A549 (cell line): ENCODE results near the gene WNT2B.
"Not testable (repeated sequence)": the region's sequence is repeated elsewhere in the genome, so short reads cannot be mapped to it uniquely, and the experiment has no call there.

Experiments used
- CBX2 ChIP-seq: fragments of 200-600 bp; sonication (generic); IDR thresholded peaks from 2 replicates; pipeline ENCODE4 v1.6.1; 2016; ENCODE audit warnings: low read depth, mild to moderate bottlenecking, borderline replicate concordance
- EP300 ChIP-seq, 2 experiments: fragments of >200 bp; sonication (Bioruptor Twin); formaldehyde crosslinking; IDR thresholded peaks; 2 replicates in 1 of 2; 3 replicates in 1 of 2; pipeline ENCODE4 v1.6.1; 2016 to 2017
- FOSL2 ChIP-seq, 2 experiments: fragments of 450-650 bp in 1 of 2; fragments of >200 bp in 1 of 2; sonication (Bioruptor Twin) in 1 of 2; formaldehyde crosslinking; IDR thresholded peaks; 2 replicates each; pipeline versions ENCODE4 v1.5.0 to v1.6.1; 2016 to 2020; ENCODE audit warnings: mild to moderate bottlenecking in 1 of 2, moderate library complexity in 1 of 2
- KDM5A ChIP-seq: fragments of 200-600 bp; sonication (generic); IDR thresholded peaks from 2 replicates; pipeline ENCODE4 v1.6.1; 2016; ENCODE audit warnings: antibody characterized with exemption, mild to moderate bottlenecking
- MAFK ChIP-seq: fragments of 450-650 bp; IDR thresholded peaks from 2 replicates; pipeline ENCODE4 v1.6.1; 2014; ENCODE audit not compliant: partially characterized antibody
- PHF8 ChIP-seq: fragments of 200-600 bp; sonication (generic); IDR thresholded peaks from 2 replicates; pipeline ENCODE4 v1.6.1; 2016; ENCODE audit warnings: low read depth, mild to moderate bottlenecking, antibody characterized with exemption, moderate library complexity, borderline replicate concordance
- POLR2A ChIP-seq: IDR thresholded peaks from 2 replicates; pipeline ENCODE4 v1.6.1; 2012; ENCODE audit warnings: mild to moderate bottlenecking, low read length
- RARB ChIP-seq: fragments of 250-450 bp; sonication (Bioruptor Pico); IDR thresholded peaks from 2 replicates; pipeline ENCODE4 v1.8.0; 2021; ENCODE audit warnings: mild to moderate bottlenecking, moderate library complexity
- RCOR1 ChIP-seq: fragments of 150-350 bp; IDR thresholded peaks from 2 replicates; pipeline ENCODE4 v1.6.1; 2014; ENCODE audit warnings: antibody characterized with exemption, low read length, low read depth
- RFX5 ChIP-seq: fragments of 450-650 bp; IDR thresholded peaks from 2 replicates; pipeline ENCODE4 v1.7.1; 2014; ENCODE audit warnings: antibody characterized with exemption, mild to moderate bottlenecking, moderate library complexity
- TF ChIP-seq, protein P1 (sequence below): fragments of >200 bp; sonication (Bioruptor Twin); formaldehyde crosslinking; IDR thresholded peaks from 3 replicates; pipeline ENCODE4 v1.5.1; 2016
- TF ChIP-seq, protein P2 (sequence below): fragments of 450-650 bp; IDR thresholded peaks from 2 replicates; pipeline ENCODE4 v1.6.1; 2014; ENCODE audit warnings: antibody characterized with exemption

DNA sequence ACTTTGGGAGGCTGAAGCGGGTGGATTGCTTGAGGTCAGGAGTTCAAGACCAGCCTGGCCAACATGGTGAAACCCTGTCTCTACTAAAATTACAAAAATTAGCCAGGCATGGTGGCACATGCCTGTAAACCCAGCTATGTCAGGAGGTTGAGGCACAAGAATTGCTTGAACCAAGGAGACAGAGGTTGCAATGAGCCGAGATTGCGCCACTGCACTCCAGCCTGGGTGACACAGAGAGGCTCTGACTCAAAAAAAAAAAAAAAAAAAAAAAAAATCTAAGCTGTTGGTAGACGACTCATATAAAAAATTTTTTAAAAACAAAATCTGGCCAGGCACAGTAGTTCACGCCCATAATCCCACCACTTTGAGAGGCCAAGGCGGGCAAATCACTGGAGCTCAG lies 21.1 kb upstream of the WNT2B start:
- TF ChIP-seq, protein P1, sequence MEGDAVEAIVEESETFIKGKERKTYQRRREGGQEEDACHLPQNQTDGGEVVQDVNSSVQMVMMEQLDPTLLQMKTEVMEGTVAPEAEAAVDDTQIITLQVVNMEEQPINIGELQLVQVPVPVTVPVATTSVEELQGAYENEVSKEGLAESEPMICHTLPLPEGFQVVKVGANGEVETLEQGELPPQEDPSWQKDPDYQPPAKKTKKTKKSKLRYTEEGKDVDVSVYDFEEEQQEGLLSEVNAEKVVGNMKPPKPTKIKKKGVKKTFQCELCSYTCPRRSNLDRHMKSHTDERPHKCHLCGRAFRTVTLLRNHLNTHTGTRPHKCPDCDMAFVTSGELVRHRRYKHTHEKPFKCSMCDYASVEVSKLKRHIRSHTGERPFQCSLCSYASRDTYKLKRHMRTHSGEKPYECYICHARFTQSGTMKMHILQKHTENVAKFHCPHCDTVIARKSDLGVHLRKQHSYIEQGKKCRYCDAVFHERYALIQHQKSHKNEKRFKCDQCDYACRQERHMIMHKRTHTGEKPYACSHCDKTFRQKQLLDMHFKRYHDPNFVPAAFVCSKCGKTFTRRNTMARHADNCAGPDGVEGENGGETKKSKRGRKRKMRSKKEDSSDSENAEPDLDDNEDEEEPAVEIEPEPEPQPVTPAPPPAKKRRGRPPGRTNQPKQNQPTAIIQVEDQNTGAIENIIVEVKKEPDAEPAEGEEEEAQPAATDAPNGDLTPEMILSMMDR: not testable (repeated sequence)
- TF ChIP-seq EP300 (IDR thresholded peaks at IDR 0.05); RFX5; CBX2; KDM5A; RCOR1; POLR2A; FOSL2 (IDR thresholded peaks at IDR 0.05); FOSL2 (CRISPR knock-in tag; IDR thresholded peaks at IDR 0.05); RARB (CRISPR knock-in tag); PHF8; MAFK: not testable (repeated sequence)
- TF ChIP-seq, protein P2, sequence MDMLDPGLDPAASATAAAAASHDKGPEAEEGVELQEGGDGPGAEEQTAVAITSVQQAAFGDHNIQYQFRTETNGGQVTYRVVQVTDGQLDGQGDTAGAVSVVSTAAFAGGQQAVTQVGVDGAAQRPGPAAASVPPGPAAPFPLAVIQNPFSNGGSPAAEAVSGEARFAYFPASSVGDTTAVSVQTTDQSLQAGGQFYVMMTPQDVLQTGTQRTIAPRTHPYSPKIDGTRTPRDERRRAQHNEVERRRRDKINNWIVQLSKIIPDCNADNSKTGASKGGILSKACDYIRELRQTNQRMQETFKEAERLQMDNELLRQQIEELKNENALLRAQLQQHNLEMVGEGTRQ: not testable (repeated sequence)
